H1 (cell line): ENCODE data around the gene PCDH9. TPM values are rescaled to one million over a fixed set of nuclear protein-coding genes. Genes with fewer than 3 reads are reported as not detected.

Source experiments
- CTCF ChIA-PET: fragments of 300-600 bp; sonication (Branson Sonifier 250); formaldehyde crosslinking; loops from one replicate; lab custom pipeline; 2021; ENCODE audit not compliant: partially characterized antibody; lab: Charles Lee
- POLR2A ChIA-PET: fragments of 300-600 bp; sonication (Branson Sonifier 250); formaldehyde crosslinking; loops from one replicate; lab custom pipeline; 2021; ENCODE audit warnings: inconsistent platforms; ENCODE audit not compliant: partially characterized antibody; lab: Charles Lee
- DNase-seq, 2 experiments: peaks; one replicate each; pipeline versions ENCODE4 v3.0.0 to v3.0.0-alpha.2; 2010 to 2022; ENCODE audit warnings: low spot score in 2 of 2, low read depth in 1 of 2, mixed read lengths in 1 of 2
- FAIRE-seq: peaks from 2 replicates; lab custom pipeline; 2011; peaks lifted over from hg19 to GRCh38; lab: Jason Lieb, UNC
- H2AFZ ChIP-seq: 2 replicates; pipeline ENCODE4 v1.8.1; 2012; ENCODE audit warnings: low read length, inconsistent platforms
- H2AK5ac ChIP-seq: 2 replicates; pipeline ENCODE4 v1.6.1; 2013; ENCODE audit warnings: low read depth, low read length
- H2BK120ac ChIP-seq: replicated peaks from 2 replicates; pipeline ENCODE3; 2013; ENCODE audit warnings: low read depth, low read length, inconsistent platforms
- H2BK12ac ChIP-seq: 2 replicates; pipeline ENCODE4 v1.6.1; 2013; ENCODE audit warnings: low read depth, low read length
- H2BK15ac ChIP-seq: 2 replicates; pipeline ENCODE4 v1.6.1; 2013; ENCODE audit warnings: low read length
- H2BK20ac ChIP-seq: 2 replicates; pipeline ENCODE4 v1.6.1; 2013; ENCODE audit warnings: low read length
- H2BK5ac ChIP-seq: 2 replicates; pipeline ENCODE4 v1.6.1; 2013; ENCODE audit warnings: low read depth, low read length
- H3K14ac ChIP-seq: 2 replicates; pipeline ENCODE4 v1.6.1; 2013; ENCODE audit warnings: inconsistent platforms; ENCODE audit not compliant: insufficient read length
- H3K18ac ChIP-seq: 2 replicates; pipeline ENCODE4 v1.6.1; 2013; ENCODE audit warnings: low read length; ENCODE audit errors: extremely low read depth
- H3K23ac ChIP-seq: 2 replicates; pipeline ENCODE4 v1.6.1; 2013; ENCODE audit warnings: inconsistent platforms; ENCODE audit not compliant: insufficient read length
- H3K23me2 ChIP-seq: 2 replicates; pipeline ENCODE4 v1.6.1; 2013; ENCODE audit warnings: low read depth, low read length
- H3K27ac ChIP-seq: 2 replicates; pipeline ENCODE4 v1.6.1; 2011; ENCODE audit warnings: low read depth, low read length, inconsistent platforms
- H3K27me3 ChIP-seq, 4 experiments: replicated peaks in 1 of 4; 1 replicate in 1 of 4; 2 replicates in 3 of 4; pipeline versions ENCODE4 v1.6.1 to v1.8.1; 2011 to 2013; ENCODE audit warnings: low read length in 3 of 4, mild to moderate bottlenecking in 3 of 4, inconsistent platforms in 2 of 4, mixed read lengths in 2 of 4, moderate library complexity in 1 of 4; ENCODE audit not compliant: control insufficient read depth in 3 of 4, insufficient read depth in 3 of 4; ENCODE audit errors: extremely low read depth in 1 of 4
- H3K36me3 ChIP-seq, 4 experiments: 2 replicates each; pipeline versions ENCODE4 v1.6.1 to v1.8.1; 2011 to 2013; ENCODE audit warnings: mild to moderate bottlenecking in 4 of 4, low read length in 3 of 4, moderate library complexity in 2 of 4, control low read depth in 1 of 4, inconsistent platforms in 1 of 4; ENCODE audit not compliant: insufficient read depth in 4 of 4, control insufficient read depth in 2 of 4
- H3K4ac ChIP-seq: replicated peaks from 2 replicates; pipeline ENCODE3; 2013; ENCODE audit warnings: low read length, low read depth, mixed read lengths, inconsistent platforms; ENCODE audit not compliant: insufficient read length
- H3K4me1 ChIP-seq, 4 experiments: replicated peaks in 1 of 4; 1 replicate in 1 of 4; 2 replicates in 3 of 4; pipeline versions ENCODE4 v1.6.1 to v1.8.1; 2011 to 2013; ENCODE audit warnings: low read length in 3 of 4, inconsistent platforms in 2 of 4, mixed read lengths in 1 of 4; ENCODE audit not compliant: insufficient read depth in 4 of 4, control insufficient read depth in 3 of 4
- H3K4me2 ChIP-seq, 2 experiments: 2 replicates each; pipeline versions ENCODE4 v1.6.1 to v1.8.1; 2011 to 2013; ENCODE audit warnings: low read depth in 2 of 2, low read length in 2 of 2, control low read depth in 1 of 2, inconsistent platforms in 1 of 2, mild to moderate bottlenecking in 1 of 2; ENCODE audit not compliant: insufficient read depth in 1 of 2
- H3K4me3 ChIP-seq, 4 experiments: fragments of 200-600, 300-600 bp in 1 of 4; sonication (generic), shearing (Covaris generic), sonication (Bioruptor Twin) in 1 of 4; 2 replicates each; pipeline versions ENCODE4 v1.5.1 to v1.8.1; 2011 to 2016; ENCODE audit warnings: low read length in 4 of 4, low read depth in 3 of 4, control low read depth in 2 of 4, inconsistent platforms in 2 of 4, mild to moderate bottlenecking in 2 of 4, mixed read lengths in 1 of 4, moderate library complexity in 1 of 4; ENCODE audit not compliant: insufficient read depth in 2 of 4; ENCODE audit errors: extremely low read depth in 1 of 4
- H3K56ac ChIP-seq: replicated peaks from 2 replicates; pipeline ENCODE3; 2013; ENCODE audit warnings: low read depth, mild to moderate bottlenecking, mixed read lengths, low read length, inconsistent platforms; ENCODE audit not compliant: insufficient read length
- H3K79me1 ChIP-seq: 2 replicates; pipeline ENCODE4 v1.6.1; 2013; ENCODE audit warnings: low read depth, low read length, control low read depth
- H3K79me2 ChIP-seq, 2 experiments: 2 replicates each; pipeline versions ENCODE4 v1.6.1 to v1.8.1; 2012 to 2013; ENCODE audit warnings: low read length in 2 of 2, mild to moderate bottlenecking in 2 of 2, inconsistent platforms in 1 of 2; ENCODE audit not compliant: insufficient read depth in 2 of 2, control insufficient read depth in 1 of 2
- H3K9ac ChIP-seq, 4 experiments: replicated peaks in 1 of 4; 1 replicate in 1 of 4; 2 replicates in 3 of 4; pipeline versions ENCODE4 v1.6.1 to v1.8.1; 2011 to 2013; ENCODE audit warnings: low read depth in 3 of 4, low read length in 3 of 4, control low read depth in 2 of 4, mild to moderate bottlenecking in 2 of 4, moderate library complexity in 2 of 4, inconsistent platforms in 1 of 4; ENCODE audit errors: extremely low read depth in 1 of 4
- H3K9me3 ChIP-seq, 2 experiments: 2 replicates each; pipeline versions ENCODE4 v1.6.1 to v1.8.1; 2012 to 2013; ENCODE audit warnings: mild to moderate bottlenecking in 2 of 2, moderate library complexity in 2 of 2, control low read depth in 1 of 2, inconsistent platforms in 1 of 2, low read depth in 1 of 2, low read length in 1 of 2, mixed read lengths in 1 of 2; ENCODE audit not compliant: insufficient read depth in 2 of 2
- H4K20me1 ChIP-seq, 2 experiments: replicated peaks in 1 of 2; 2 replicates each; pipeline versions ENCODE3 to v1.8.1; 2011 to 2013; ENCODE audit warnings: inconsistent platforms in 2 of 2, low read length in 2 of 2, mild to moderate bottlenecking in 1 of 2; ENCODE audit not compliant: insufficient read depth in 2 of 2, control insufficient read depth in 1 of 2
- H4K5ac ChIP-seq: 2 replicates; pipeline ENCODE4 v1.6.1; 2013; ENCODE audit warnings: low read length, low read depth, mixed read lengths, inconsistent platforms; ENCODE audit not compliant: insufficient read length
- H4K8ac ChIP-seq: 2 replicates; pipeline ENCODE4 v1.8.0; 2013; ENCODE audit warnings: mild to moderate bottlenecking, moderate library complexity, low read length, inconsistent platforms; ENCODE audit not compliant: insufficient read depth; ENCODE audit errors: extremely low read depth
- H4K91ac ChIP-seq: replicated peaks from 2 replicates; pipeline ENCODE3; 2013; ENCODE audit warnings: low read length, mixed read lengths, inconsistent platforms; ENCODE audit not compliant: insufficient read length
- MAFK ChIP-seq: IDR thresholded peaks from 2 replicates; pipeline ENCODE4 v1.6.1; 2012; ENCODE audit warnings: low read depth, mild to moderate bottlenecking, improper control_type of control experiment, low read length
- NANOG ChIP-seq: IDR thresholded peaks from 2 replicates; pipeline ENCODE4 v1.6.1; 2011; ENCODE audit warnings: low read length, low read depth, mild to moderate bottlenecking, inconsistent platforms; ENCODE audit not compliant: insufficient read depth, poor library complexity, severe bottlenecking
- WGBS, 2 experiments: shearing (Covaris generic) in 1 of 2; methylation state at CpG; one replicate each; pipeline versions ENCODE4 v1.1.6 to v1.1.7; 2013 to 2015; ENCODE audit warnings: low lambda C conversion rate in 2 of 2, mixed read lengths in 2 of 2, inconsistent platforms in 1 of 2, low coverage in 1 of 2, missing lambda C conversion rate in 1 of 2; ENCODE audit not compliant: insufficient replicate concordance in 2 of 2, insufficient coverage in 1 of 2, insufficient read length in 1 of 2; ENCODE audit errors: extremely low coverage in 1 of 2, missing lambda C conversion rate in 1 of 2; 5-methylcytosine and 5-hydroxymethylcytosine counted together
- polyA plus RNA-seq, 7 experiments: library from polyadenylated mRNA; depleted of rRNA in 3 of 7; stranded (reverse) in 5 of 7; unstranded in 2 of 7; fragments of >200 nt in 5 of 7; fragments of 200-250 nt in 2 of 7; gene quantifications; 1 replicate in 5 of 7; 2 replicates in 1 of 7; 4 replicates in 1 of 7; pipeline versions ENCODE4 v1.2.1 to v1.2.3, GENCODE V29; 2011 to 2013; ENCODE audit warnings: missing spikeins in 2 of 7, mixed read lengths in 2 of 7
- total RNA-seq: library from RNA; stranded (reverse); fragmentation: NEBNext Ultra II Directional; extraction: Animal tissue kit (Norgen Biotek cat#: 25700); gene quantifications from 2 replicates; pipeline ENCODE4 v1.2.1, GENCODE V29; 2021

PCDH9 gene
- total and polyA plus RNA-seq, 2 of the 8 experiments (the other 6 are each of a cell fraction or from before 2014, with no cell fraction given): 0.12 to 0.60 TPM

DNA sequence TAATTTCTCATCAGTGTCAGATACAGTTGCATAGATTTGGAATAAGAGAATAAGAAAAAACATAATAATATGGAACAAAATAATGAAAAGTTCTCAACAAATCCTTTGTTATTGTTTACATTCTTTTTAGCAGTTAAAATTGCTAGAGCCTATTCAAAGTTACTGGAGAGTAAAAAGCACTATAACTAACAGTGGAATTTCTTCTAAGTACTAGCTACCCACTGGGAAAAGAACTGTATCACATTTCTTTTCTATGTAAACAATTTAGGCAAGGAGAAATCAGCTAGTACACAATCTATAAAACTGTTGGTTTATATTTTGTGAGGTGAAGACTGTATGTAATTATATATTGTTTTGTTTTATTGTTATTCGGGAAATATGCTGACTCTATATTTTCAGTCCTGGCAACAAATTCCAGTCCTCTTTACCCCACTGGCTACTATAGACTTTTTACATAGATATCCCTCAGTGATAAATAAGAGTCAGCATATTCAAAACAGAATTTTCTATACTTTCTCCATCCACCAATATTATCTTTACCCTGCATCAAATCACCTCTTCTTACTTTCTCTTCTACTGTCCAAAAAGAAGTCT lies 222.0 kb downstream of the PCDH9 start:
- POLR2A ChIA-PET: no interaction called here
- Histone ChIP-seq H3K4me3 (no peak overlapping the region), H3K27me3 (no peaks in the 10 kb centered on the region), H2BK5ac (no peak overlapping the region), H3K36me3 (no peaks in the 10 kb centered on the region), H2BK120ac (no peak overlapping the region), H2BK15ac (no peak overlapping the region), H4K8ac (no peak overlapping the region), H3K9me3 (no peaks in the 10 kb centered on the region), H3K23ac (no peak overlapping the region), H3K79me1 (no peaks in the 10 kb centered on the region), H4K91ac (no peak overlapping the region), H2BK12ac (no peak overlapping the region), H3K56ac (no peak overlapping the region), H3K18ac (no peak overlapping the region), H2AK5ac (no peak overlapping the region), H2BK20ac (no peak overlapping the region), H3K4ac (no peak overlapping the region), H3K4me2 (no peak overlapping the region), H3K4me1 (peaks cover 0 to 4% (median 0%) of the 10 kb centered on the region in 4 experiments; a peak in 1 of 7 replicates), H4K5ac (no peak overlapping the region), H4K20me1 (no peaks in the 10 kb centered on the region), H3K9ac (no peak overlapping the region), H3K14ac (no peak overlapping the region), H2AFZ (no peak overlapping the region), H3K23me2 (no peaks in the 10 kb centered on the region), H3K27ac (no peak overlapping the region), H3K79me2 (no peaks in the 10 kb centered on the region)
- TF ChIP-seq MAFK (peak; percentile 22; the same call in 1 of the 2 replicates), NANOG (no peak)
- no peak for DNase-seq
- 100% methylated on average over 1 of the region's 1 CpG; no CpG with 5 or more reads in 1 of the 2 experiments for WGBS, 2 experiments
- CTCF ChIA-PET: interaction anchor here (0.7 to 1.8 kb wide), 2 partner anchors 14 to 139 kb away, joined by 3 to 8 read pairs; no protein-coding TSS in a partner anchor
- FAIRE-seq: no peak
